NB4 (cell line): ENCODE results near the gene CLEC2B.

Experiments used
- CTCF ChIP-seq: IDR thresholded peaks from one replicate; pipeline ENCODE4 v1.5.1; 2012; ENCODE audit warnings: low read depth, low read length
- MYC ChIP-seq: IDR thresholded peaks from 2 replicates; pipeline ENCODE4 v1.6.1; 2011; ENCODE audit warnings: low read depth, low read length
- POLR2A ChIP-seq: IDR thresholded peaks from 2 replicates; pipeline ENCODE4 v1.6.1; 2011; ENCODE audit warnings: mild to moderate bottlenecking; ENCODE audit not compliant: insufficient read length; ENCODE audit errors: extremely low read depth

- no peak for TF ChIP-seq CTCF
- TF ChIP-seq POLR2A, result no peak
- no peak for TF ChIP-seq MYC
These were observed 12.1 kb upstream of the CLEC2B start, which contains the start of gene KLRF2 for GRCh38 chr12:9881246-9881645.
